HG03025 (cell line): ENCODE results near the gene ATAD3A.
"Not testable (repeated sequence)": the region's sequence is repeated elsewhere in the genome, so short reads cannot be mapped to it uniquely, and the experiment has no call there.

Experiments used
- ATAC-seq: cut with Tn5 transposase; IDR thresholded peaks from one replicate; pipeline ENCODE4 v1.9.1; 2021; ENCODE audit warnings: mild to moderate bottlenecking, moderate library complexity; ENCODE audit not compliant: unreplicated experiment, low FRiP score

Gene ATAD3A

GRCh38 chr1:1511533-1512285, at the start of gene ATAD3A:
TSS of gene ATAD3A (plus strand) at chr1:1512162. CDS start at chr1:1512269, 107 bp downstream.
- peak; percentile 76 for ATAC-seq

DNA sequence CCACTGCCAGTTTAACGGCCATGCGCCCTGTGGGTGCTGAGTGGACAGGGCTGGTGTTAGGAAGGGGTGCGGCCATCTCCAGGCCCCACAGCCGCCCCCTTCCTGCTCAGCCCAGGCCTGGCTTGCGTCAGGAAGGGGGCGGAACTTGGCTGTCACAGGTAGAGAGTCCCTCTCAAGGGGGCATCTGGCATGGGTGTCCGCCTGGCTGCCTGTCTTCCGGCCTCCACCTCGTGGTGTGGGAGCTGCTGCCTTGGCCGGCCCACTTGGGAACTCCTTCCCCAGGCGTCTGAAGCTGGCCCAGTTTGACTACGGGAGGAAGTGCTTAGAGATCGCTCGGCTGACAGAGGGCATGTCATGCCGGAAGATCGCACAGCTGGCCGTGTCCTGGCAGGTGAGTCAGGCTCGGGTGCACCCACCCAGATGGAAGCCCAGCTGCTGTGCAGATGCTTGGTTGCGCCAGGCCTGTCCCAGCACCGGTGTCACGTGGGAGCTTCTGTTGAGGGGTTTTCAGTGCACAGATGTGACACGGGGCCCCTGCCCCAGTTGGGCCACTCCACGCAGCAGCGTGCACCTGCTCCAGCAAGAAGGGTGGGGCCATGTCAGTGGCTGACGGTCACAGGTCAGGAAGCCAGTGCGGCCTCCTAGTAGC, 49.5 kb upstream of the ATAD3A start:
- ATAC-seq: no peak

DNA sequence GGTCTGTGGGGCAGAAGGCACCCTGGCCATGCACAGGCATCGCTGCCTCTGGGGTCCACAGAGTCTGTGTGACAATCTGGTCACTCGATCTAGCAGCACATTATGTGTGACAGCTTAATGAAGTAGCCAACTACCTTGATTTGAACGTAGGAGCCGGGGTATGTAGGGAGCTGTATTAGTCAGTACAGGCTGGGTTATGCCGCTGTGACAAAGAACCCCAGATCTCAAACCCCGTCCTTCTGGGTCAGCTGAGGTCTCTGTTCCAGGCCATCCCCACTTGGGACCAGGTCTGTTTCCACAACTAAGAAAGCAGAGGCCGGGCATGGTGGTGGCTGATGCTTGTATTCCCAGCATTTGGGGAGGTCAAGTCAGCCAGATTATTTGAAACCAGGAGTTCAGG, 48.6 kb upstream of the ATAD3A start:
- no peak for ATAC-seq

- not testable (repeated sequence) for ATAC-seq
Observed at GRCh38 chr1:1468196-1468985, 43.6 kb upstream of the ATAD3A start.

DNA sequence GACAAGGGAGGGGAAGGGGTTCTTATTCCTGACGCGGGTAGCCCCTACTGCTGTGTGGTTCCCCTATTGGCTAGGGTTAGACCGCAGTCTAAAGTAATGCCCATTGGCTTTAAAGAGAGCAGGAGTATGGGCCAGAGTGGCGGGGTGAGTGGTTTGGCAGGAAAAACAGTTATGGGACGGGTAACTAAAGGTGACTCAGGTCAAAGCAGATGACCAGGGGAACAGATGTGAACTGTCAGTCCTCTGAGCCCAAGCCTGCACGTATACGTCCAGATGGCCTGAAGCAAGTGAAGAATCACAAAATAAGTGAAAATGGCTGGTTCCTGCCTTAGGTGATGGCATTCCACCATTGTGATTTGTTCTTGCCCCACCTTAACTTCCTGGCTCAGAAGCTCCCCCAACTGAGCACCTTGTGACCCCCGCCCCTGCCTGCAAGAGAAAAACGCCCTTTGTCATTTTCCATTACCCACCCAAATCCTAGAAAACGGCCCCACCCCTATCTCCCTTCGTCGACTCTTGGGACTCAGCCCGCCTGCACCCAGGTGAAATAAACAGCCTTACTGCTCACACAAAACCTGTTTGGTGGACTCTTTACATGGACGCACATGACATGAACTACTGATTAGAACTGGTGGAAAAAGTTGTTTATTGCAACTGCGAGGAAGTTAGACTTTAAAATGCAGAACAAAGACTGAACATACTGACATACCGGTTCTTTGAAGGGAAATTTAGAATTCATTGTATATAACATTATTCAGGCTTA, 41.2 kb upstream of the ATAD3A start:
- no peak for ATAC-seq

- peak; percentile 74 for ATAC-seq
Observed at GRCh38 chr1:1471389-1472052, 40.4 kb upstream of the ATAD3A start, which contains the start of gene ATAD3B. TSS of gene ATAD3B (plus strand) at chr1:1471765. CDS start at chr1:1471885, 120 bp downstream.

DNA sequence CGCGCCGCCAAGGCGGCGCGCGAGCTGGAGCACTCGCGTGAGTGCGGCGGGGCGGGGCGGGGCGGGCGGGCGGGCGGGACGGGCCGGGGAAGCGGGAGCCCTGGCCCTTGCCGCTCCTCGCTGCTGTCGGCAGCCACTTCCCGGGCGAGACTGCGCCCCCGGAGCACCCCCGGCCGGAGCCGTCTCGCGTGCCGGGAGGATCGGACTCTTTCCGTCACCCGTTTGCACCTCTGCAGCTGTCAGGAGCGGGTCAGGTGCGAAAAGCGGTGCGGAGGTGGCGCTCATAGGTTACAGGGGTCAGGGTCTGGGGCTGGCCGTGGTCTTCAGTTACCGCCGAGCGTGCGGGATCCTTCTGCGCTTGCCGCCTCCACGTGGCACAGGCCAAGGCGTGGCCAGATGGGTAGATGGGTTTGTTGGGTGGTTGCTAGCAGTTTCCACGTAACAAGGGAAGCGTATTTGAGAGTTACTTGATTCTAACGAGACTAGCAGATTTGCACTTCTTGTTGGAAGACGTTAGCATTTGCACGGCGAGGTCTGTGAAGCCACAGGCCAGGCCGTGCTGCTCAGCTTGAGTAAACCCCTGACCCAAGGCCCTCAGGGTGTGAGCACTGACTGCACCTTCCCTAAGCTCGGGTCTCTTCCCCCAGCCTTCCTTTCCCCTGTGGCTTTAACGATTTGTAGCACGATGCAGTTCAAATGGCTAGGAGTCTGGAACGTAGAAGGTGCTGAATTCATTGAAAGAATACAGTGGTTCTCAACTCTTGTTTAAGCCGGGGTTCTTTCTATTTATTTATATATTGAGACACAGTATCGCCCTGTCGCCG, 39.7 kb upstream of the ATAD3A start:
- ATAC-seq: peak; percentile 10

GRCh38 chr1:1476011-1476410, 36.0 kb upstream of the ATAD3A start:
- not testable (repeated sequence) for ATAC-seq

GRCh38 chr1:1477206-1477605, 34.8 kb upstream of the ATAD3A start:
- ATAC-seq: no peak

- no peak for ATAC-seq
Observed at GRCh38 chr1:1479547-1480487, 32.1 kb upstream of the ATAD3A start.

GRCh38 chr1:1480488-1480867, 31.5 kb upstream of the ATAD3A start:
- not testable (repeated sequence) for ATAC-seq

DNA sequence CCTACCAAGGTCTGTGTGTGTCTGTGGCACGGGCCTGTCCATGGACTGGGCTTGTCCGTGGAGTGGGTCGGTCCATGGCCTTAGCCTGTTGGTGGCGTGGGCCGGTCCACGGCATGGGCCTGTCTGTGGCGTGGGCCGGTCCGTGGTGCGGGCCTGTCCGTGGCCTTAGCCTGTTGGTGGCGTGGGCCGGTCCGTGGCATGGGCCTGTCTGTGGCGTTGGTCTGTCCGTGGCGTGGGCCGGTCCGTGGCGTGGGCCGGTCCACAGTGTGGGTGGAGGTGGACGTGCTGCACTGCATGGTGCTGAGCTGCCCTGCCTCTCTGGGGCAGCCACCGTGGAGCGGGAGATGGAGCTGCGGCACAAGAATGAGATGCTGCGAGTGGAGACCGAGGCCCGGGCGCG, 30.2 kb upstream of the ATAD3A start:
- not testable (repeated sequence) for ATAC-seq

DNA sequence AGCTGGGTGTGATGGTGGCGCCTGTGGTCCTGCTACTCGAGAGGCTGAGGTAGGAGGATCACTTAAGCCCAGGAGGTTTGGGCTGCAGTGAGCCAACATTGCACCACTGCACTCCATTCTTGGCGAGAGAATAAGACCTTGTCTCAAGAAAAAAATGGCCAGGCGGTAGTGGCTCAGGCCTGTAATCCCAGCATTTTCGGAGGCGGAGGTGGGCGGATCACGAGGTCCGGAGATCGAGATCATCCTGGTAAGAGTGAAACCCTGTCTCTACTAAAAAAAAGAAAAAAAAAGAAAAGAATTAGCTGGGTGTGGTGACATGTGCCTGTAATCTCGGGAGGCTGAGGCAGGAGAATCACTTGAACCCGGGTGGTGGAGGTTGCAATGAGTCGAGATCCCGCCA, 29.1 kb upstream of the ATAD3A start:
- no peak for ATAC-seq

- ATAC-seq: no peak
Observed at GRCh38 chr1:1483714-1484113, 28.2 kb upstream of the ATAD3A start.

DNA sequence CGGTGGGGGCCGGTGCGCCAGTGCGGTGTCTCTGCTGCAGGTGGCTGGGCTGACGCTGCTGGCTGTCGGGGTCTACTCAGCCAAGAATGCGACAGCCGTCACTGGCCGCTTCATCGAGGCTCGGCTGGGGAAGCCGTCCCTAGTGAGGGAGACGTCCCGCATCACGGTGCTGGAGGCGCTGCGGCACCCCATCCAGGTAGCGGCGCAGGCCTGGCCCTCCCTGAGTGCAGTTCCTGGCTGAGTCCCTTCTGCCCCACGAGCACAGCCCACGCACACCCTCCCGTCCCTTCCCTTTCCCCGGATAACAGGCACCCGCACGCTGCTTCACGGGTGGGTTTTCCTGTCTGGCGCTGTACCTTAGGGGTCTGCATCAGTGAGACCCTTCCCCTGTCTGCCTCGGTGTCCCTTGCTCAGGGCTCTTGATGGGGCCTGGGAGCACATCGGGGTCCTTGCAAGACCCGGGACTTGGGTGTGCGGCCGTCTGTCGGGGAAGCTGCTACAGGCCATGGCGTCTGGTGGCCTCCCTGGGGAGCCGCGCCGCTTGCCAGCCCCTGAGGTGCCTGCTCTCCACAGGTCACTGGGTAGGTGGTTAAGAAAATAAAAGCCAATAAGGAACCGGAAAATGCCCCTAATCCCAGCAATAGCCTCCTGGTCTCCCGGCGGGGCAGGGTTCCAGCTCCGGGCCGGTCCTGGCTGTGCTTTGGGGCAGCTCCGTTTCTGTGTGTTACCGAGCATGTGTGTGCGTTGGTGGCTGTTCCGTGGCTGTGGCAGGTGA, 26.8 kb upstream of the ATAD3A start:
- ATAC-seq: not testable (repeated sequence)

DNA sequence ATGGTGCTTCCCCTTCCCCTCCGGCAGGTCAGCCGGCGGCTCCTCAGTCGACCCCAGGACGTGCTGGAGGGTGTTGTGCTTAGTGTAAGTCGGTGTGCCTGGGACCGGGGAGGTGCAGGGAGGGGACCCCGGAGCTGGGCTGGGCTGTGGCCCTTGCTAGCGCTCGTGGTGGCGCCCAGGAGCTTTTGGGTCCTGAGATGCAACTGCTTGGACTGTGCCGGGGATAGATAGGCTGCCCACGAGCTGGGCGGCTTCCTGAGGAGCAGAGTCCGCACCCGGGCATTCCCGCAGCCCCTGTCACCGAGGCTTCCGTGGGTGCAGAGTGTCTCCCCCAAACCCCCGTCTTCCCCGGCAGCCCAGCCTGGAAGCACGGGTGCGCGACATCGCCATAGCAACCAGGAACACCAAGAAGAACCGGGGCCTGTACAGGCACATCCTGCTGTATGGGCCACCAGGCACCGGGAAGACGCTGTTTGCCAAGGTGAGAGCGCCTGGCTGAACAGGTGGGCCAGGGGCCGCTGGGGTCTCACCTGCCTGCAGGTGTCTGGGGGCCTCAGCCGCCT, 26.1 kb upstream of the ATAD3A start:
- ATAC-seq: not testable (repeated sequence)

DNA sequence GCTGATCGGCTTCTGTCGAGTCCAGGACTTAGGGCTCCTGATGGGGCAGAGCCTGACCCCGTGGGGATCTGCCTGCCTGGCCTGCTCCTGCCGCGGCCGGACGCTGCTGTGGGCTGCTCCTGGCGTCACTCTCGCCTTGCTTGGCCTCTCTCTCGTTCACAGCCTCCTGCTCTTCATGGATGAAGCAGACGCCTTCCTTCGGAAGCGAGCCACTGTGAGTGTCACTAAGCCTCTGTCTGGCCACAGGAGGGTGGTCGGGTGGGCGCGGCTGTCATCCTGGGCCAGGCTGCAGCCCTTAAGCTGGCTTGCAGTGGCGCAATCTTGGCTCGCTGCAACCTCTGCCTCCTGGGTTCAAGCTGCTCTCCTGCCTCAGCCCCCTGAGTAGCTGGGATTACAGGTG, 24.3 kb upstream of the ATAD3A start:
- ATAC-seq: no peak
